GM12874 (cell line): ENCODE data around the gene SPECC1L.

Experiments
- TF ChIP-seq, protein P1 (sequence below): IDR thresholded peaks from 2 replicates; pipeline ENCODE4 v1.5.1; 2011; ENCODE audit warnings: low read depth, mild to moderate bottlenecking, control low read depth, low read length, moderate library complexity; ENCODE audit not compliant: insufficient read depth

Gene SPECC1L

DNA sequence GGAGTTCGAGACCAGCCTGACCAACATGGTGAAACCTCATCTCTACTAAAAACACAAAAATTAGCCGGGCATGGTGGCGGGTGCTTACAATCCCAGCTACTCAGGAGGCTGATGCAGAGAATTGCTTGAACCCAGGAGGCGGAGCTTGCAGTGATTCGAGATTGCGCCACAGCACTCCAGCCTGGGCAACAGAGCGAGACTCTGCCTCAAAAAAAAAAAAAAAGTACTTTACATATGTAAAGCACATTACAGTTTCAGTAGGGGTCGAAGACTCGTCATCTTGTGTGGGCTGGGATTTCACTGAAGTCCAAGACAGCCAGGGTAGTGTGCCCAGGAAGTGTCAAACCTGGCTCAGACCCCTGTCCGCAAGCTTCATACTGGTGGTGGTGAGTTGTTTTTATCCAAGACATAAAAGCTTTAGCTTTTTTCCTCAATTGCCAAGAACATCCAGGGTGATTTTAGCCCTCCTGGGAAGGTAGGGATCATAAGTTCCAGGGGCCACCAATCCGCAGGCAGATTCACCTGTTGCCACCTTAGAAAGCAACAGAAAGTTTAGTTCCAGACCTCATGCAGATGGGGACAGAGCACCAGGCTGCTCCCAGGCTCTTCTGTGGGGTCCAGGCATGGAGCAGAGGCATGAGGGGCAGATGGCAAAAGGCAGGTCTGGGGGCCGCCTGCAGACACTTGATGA, 135.1 kb downstream of the SPECC1L start:
- TF ChIP-seq, protein P1, sequence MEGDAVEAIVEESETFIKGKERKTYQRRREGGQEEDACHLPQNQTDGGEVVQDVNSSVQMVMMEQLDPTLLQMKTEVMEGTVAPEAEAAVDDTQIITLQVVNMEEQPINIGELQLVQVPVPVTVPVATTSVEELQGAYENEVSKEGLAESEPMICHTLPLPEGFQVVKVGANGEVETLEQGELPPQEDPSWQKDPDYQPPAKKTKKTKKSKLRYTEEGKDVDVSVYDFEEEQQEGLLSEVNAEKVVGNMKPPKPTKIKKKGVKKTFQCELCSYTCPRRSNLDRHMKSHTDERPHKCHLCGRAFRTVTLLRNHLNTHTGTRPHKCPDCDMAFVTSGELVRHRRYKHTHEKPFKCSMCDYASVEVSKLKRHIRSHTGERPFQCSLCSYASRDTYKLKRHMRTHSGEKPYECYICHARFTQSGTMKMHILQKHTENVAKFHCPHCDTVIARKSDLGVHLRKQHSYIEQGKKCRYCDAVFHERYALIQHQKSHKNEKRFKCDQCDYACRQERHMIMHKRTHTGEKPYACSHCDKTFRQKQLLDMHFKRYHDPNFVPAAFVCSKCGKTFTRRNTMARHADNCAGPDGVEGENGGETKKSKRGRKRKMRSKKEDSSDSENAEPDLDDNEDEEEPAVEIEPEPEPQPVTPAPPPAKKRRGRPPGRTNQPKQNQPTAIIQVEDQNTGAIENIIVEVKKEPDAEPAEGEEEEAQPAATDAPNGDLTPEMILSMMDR = no peak

- TF ChIP-seq, protein P1 = no peak
Observed at GRCh38 chr22:24406322-24407277, 136.0 kb downstream of the SPECC1L start.

DNA sequence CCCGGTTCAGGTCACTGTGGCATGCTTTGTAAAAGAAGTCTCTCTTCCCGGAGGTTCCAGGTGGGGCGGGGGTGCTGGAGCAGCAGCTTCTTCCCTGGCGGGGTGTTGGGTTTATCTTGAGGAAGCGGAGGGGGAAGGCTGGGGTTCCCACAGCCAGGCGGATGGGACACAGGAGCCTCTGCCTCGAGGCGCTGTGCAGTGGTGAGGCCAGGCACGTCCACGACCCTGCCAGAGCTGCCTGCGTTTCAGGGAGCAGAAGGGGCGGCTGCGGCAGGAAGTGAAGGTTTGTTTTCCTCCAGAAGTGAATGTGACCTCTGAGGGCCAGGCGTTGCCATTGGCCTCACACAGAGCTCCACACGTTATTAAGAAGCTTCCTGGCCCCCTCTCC, 136.6 kb downstream of the SPECC1L start:
- TF ChIP-seq, protein P1 = no peak

- TF ChIP-seq, protein P1 = no peak
Observed at GRCh38 chr22:24407884-24408283, 137.3 kb downstream of the SPECC1L start.

- TF ChIP-seq, protein P1 = no peak
Observed at GRCh38 chr22:24408630-24409029, 138.0 kb downstream of the SPECC1L start.

DNA sequence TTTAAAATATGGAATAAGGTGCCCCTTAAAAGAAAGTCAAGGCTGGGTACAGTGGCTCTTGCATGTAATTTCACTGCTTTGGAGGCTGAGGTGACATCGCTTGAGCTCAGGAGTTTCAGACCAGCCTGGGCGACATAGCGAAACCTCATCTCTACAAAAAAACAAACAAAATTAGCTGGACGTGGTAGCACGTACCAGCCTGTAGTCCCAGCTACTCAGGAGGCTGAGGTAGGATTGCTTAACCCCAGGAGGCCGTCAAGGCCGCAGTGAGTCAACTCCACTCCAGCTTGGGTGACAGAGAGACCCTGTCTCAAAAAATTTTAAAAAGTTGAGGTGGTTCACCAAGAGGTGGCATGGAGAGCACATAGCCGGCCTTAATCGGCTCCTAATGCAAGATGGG, 139.1 kb downstream of the SPECC1L start:
- TF ChIP-seq, protein P1 = no peak

GRCh38 chr22:24410110-24410856, 139.7 kb downstream of the SPECC1L start:
- TF ChIP-seq, protein P1 = no peak
